ENCODE results near the gene CXCL5.
"Not testable (repeated sequence)": the region's sequence is repeated elsewhere in the genome, so short reads cannot be mapped to it uniquely, and the experiment has no call there.

CXCL5 gene

DNA sequence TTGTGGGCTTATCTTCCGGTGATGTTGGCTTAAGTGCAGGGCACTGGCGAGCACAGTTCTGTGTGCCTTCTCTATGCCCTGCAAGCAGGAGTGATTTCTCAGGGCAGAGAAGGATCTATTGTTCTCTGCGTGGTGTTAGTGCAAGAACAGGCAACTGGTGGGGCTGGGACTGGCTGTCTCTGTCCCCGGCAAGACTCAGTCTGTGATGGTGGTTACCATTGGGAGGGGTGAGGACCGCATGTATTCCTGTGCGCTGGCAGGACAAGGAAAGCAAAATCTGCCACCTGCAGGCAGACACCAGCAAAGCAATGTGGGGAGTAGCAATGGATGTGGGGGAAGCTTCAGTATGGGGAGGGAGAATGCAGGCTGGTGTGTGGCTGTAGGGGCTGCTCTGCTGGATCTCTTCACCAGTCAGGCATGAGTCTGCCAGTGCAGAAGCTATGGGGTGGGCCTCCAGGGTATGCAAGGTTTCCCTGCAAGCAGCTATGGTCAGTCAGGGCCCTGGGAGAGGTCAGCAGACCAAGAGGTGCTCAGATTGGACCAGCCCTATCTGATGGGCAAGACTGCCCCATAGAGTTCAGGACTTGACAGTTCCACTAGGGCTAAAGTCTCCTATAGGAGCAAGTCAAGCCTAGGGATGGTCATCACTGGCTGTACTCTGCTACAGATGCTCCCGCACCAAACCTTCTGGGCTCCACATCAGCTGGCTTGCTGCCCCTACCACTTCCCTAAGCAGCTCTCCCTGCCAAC, 33.4 kb downstream of the CXCL5 start:
- DNase-seq, result no peak

DNA sequence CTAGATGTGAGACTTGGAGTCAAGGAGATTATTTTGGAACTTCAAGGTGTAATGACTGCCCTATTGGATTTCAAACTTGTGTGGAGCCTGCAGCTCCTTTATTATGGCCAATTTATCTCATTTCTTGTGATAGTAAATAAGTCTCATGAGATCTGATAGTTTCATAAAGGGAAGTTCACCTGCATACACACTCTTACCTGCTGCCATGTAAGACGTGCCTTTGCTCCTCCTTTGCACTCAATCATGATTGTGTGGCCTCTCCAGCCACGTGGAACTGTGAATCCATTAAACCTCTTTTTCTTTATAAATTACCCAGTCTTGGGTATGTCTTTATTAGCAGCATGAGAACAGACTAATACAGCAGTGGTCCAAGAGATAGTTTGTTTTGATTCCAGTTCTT, 35.8 kb downstream of the CXCL5 start:
- no peak for DNase-seq

DNA sequence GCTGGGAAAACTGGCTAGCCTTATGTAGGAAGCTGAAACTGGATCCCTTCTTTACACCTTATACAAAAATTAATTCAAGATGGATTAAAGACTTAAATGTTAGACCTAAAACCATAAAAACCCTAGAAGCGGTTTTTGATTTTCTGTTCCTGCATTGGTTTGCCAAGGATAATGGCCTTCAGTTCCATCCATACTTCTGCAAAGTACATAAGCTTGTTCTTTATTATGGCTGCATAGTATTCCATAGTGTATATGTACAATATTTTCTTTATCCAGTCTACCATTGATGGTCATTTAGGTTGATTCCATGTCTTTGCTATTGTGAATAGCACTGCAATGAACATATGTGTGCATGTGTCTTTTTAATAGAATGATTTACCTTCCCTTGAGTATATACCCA, 39.4 kb downstream of the CXCL5 start:
- DNase-seq, result not testable (repeated sequence)

DNA sequence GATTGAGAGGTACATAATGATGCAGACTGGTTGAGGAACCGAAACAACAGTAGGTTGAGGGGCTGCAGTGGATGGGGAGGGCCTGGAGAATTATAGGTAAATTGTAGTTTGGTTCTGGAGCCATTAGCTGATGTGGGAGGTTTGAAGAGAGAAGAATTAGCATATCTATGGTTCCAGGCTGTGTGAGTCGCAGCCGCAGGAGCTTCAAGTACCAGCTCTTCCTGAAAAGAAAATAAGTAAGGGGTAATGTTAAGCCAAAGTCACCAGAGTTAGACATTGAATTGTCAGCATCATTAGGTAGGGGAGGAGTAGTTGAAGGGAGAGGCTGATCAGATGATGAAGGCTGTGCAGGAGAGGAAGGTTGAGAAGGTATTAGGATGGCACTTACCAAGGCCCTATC, 46.1 kb downstream of the CXCL5 start:
- DNase-seq, result no peak

DNA sequence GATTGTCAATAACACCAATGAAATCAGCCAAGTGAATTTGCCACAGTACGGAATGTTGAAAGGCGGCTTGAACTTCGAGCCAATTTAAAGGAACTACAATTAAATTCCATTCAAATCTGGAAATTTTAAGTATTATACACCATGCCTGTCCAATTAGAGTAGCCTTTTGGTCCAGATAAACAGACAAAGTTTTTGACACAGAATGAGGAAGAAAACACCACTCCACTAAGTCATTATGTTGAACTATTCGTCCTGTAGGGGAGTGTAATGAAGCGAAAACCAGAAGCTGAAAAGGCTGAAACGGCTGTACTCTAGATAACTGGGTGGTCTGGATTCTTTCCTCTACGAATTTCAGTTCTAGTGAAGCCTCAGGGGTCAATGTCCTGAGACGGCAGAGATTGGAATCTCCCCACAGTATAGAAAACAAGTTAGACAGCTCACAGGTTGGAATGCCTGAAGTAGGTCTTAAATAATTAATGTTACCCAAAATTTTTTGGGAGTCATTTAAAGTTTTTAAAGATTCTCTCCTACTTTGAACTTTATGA, 48.0 kb downstream of the CXCL5 start:
- DNase-seq, result not testable (repeated sequence)

DNA sequence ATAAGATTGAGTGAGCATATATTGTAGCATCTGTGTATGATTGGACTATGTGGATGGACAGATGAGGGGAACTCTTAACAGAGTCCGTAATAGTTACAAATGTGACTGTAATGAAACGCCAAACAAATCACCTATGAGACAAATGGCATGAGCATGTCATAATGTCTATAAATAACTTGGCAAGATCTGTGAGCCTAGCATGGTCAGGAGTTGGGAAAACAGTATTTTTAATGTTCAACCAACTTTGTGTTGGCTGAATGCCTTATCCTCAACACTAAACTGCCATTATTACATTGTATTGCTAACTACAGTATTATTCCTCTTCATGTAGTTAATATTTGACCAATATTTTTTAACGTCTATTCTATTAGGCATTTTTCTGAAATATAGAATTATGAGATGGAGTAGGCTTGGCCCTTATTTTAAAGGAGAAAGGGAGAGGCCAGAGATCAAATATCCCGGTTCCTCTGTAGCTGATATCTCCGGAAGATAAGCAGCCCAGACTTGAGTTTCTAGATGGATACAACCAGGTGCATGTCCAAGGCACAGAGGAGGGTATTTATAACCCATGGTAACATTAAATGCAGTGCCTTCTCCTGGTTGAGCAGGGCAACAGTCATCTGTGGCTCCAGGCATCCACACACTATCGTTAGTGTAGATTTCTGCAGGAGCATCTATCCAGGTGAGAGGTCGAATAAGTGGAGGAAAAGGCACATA, 49.3 kb downstream of the CXCL5 start:
- no peak for DNase-seq

DNA sequence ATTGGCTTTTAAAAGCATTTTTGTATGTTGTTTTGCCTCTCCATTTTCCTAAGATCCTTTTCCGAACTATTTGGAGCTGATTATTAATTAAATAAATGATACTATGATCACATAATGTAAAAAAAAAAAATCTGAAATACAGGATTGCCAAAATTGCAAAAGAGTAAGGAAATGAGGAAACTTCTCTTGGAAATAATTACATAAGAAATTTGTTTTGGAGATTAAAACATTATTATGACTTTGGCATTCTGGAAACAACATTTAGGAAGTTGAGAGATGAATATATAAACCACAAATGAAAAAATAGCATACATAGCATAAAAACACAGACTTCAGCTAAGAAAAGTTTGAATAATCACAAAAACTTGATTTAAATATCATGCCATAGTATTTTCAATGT, 50.2 kb downstream of the CXCL5 start:
- no peak for DNase-seq

DNA sequence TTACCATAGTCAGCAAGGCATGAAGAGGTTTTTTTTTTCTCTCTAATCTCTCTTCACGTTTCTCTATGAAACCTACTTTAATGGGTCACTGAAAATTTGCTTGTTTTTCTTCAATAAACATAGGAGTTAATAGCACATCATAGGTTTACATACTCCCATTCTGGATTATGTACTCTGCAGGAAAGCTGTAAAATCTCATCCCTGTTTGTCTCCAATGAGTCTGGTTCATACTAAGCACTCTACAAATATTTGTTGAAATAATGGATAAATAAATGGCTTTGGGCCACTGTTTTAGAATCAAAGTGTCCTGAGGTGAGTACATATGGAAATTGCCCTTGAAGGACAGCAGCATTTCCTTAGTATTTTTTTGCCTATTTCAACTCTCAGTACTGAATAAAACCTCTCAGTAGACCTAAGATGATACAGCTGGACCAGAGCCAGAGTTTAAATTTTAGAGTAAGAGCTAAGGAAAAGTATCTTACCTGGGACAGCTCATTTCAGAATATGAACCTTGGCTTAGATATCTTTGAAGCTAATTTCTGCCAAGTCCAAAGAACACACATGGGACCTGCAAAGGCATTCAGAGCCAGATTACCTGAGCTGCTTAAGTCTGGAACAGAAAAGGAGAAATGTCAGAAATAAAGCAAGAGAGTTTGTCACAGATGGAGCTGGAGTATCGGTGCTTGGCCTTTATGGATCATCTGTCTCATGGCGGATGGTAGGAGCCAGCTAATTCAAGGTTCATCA, 51.1 kb downstream of the CXCL5 start:
- no peak for DNase-seq

DNA sequence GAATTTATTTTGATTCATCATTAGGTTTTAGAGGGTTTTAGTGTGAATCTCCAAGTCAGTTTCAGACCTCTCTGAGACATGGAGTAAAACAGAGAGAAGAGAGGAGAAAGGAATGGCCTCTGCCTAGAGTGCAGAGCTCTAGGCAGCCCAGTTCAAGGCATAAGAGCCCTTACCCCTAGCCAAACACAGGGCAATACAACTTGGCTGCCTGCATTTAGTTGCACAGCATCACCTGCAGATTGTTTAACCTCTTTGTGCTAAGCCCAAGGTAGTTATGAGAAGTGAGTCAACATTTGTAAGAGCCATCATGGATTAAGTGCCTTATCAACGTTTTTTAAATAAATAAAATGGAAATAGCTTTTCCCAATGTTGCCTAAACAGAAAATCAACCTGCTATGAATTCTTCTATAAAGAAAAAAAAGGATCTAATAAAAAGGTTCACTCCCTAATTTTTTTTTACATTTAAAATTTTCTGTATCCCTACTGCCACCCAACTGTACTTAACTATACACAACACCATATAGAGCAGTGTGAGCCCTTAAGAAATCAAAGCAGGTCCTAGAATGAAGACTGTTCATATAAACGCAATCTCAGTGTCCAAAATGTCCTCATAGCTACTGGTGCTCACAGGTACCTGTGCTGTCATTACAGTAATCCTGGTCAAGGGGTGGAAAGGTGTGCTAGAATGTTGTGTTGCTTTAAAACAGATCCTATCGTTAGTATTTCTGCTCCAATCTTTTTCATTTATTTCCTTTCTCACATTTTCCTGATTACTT, 52.6 kb downstream of the CXCL5 start:
- DNase-seq, result no peak

Data from stimulated activated CD4-positive, alpha-beta T cell treated with anti-CD3 and anti-CD28 coated beads, Interleukin-4, amount 100 ng/mL, for 24 hours (primary cell).